Measurements from ENCODE around the gene PLXNA4.

Gene PLXNA4

GRCh38 chr7:132418840-132419239 lies 157.4 kb downstream of the PLXNA4 start:
- no peak for DNase-seq (ENCODE audit: low read depth, low spot score)

- DNase-seq (ENCODE audit: low read depth, low spot score), result no peak
These were observed 159.0 kb downstream of the PLXNA4 start for GRCh38 chr7:132417103-132417906.

GRCh38 chr7:132416395-132416794 lies 159.9 kb downstream of the PLXNA4 start:
- DNase-seq (ENCODE audit: low read depth, low spot score), result no peak

GRCh38 chr7:132415259-132415658 lies 161.0 kb downstream of the PLXNA4 start:
- no peak for DNase-seq (ENCODE audit: low read depth, low spot score)

- DNase-seq (ENCODE audit: low read depth, low spot score), result no peak
These were observed 161.4 kb downstream of the PLXNA4 start for GRCh38 chr7:132414857-132415256.

- no peak for DNase-seq (ENCODE audit: low read depth, low spot score)
These were observed 163.8 kb downstream of the PLXNA4 start for GRCh38 chr7:132412435-132412834.

GRCh38 chr7:132410861-132411541 lies 165.3 kb downstream of the PLXNA4 start:
- DNase-seq (ENCODE audit: low read depth, low spot score), result no peak

GRCh38 chr7:132410385-132410784 lies 165.9 kb downstream of the PLXNA4 start:
- no peak for DNase-seq (ENCODE audit: low read depth, low spot score)

GRCh38 chr7:132407764-132408163 lies 168.5 kb downstream of the PLXNA4 start:
- no peak for DNase-seq (ENCODE audit: low read depth, low spot score)

- DNase-seq (ENCODE audit: low read depth, low spot score), result no peak
These were observed 170.2 kb downstream of the PLXNA4 start for GRCh38 chr7:132406039-132406438.

- DNase-seq (ENCODE audit: low read depth, low spot score), result no peak
These were observed 172.0 kb downstream of the PLXNA4 start for GRCh38 chr7:132404261-132404660.

GRCh38 chr7:132403465-132404110 lies 172.7 kb downstream of the PLXNA4 start:
- DNase-seq (ENCODE audit: low read depth, low spot score), result no peak

GRCh38 chr7:132402751-132403245 lies 173.5 kb downstream of the PLXNA4 start:
- no peak for DNase-seq (ENCODE audit: low read depth, low spot score)

- DNase-seq (ENCODE audit: low read depth, low spot score), result no peak
These were observed 174.2 kb downstream of the PLXNA4 start for GRCh38 chr7:132402096-132402495.

- no peak for DNase-seq (ENCODE audit: low read depth, low spot score)
These were observed 175.6 kb downstream of the PLXNA4 start for GRCh38 chr7:132400561-132401142.

GRCh38 chr7:132399367-132399766 lies 176.9 kb downstream of the PLXNA4 start:
- DNase-seq (ENCODE audit: low read depth, low spot score), result no peak

GRCh38 chr7:132398253-132398925 lies 177.9 kb downstream of the PLXNA4 start:
- DNase-seq (ENCODE audit: low read depth, low spot score), result no peak

- DNase-seq (ENCODE audit: low read depth, low spot score), result no peak
These were observed 179.2 kb downstream of the PLXNA4 start for GRCh38 chr7:132397070-132397469.

- no peak for DNase-seq (ENCODE audit: low read depth, low spot score)
These were observed 180.9 kb downstream of the PLXNA4 start for GRCh38 chr7:132395361-132395760.

GRCh38 chr7:132394283-132395198 lies 181.7 kb downstream of the PLXNA4 start:
- DNase-seq (ENCODE audit: low read depth, low spot score), result no peak
